HG02870 (cell line): ENCODE data around the gene ECT2.
"Not testable (repeated sequence)": the region's sequence is repeated elsewhere in the genome, so short reads cannot be mapped to it uniquely, and the experiment has no call there.

Experiments
- ATAC-seq: cut with Tn5 transposase; IDR thresholded peaks from one replicate; pipeline ENCODE4 v1.9.1; 2021; ENCODE audit warnings: mild to moderate bottlenecking, moderate library complexity; ENCODE audit not compliant: unreplicated experiment

ECT2 gene, protein sequence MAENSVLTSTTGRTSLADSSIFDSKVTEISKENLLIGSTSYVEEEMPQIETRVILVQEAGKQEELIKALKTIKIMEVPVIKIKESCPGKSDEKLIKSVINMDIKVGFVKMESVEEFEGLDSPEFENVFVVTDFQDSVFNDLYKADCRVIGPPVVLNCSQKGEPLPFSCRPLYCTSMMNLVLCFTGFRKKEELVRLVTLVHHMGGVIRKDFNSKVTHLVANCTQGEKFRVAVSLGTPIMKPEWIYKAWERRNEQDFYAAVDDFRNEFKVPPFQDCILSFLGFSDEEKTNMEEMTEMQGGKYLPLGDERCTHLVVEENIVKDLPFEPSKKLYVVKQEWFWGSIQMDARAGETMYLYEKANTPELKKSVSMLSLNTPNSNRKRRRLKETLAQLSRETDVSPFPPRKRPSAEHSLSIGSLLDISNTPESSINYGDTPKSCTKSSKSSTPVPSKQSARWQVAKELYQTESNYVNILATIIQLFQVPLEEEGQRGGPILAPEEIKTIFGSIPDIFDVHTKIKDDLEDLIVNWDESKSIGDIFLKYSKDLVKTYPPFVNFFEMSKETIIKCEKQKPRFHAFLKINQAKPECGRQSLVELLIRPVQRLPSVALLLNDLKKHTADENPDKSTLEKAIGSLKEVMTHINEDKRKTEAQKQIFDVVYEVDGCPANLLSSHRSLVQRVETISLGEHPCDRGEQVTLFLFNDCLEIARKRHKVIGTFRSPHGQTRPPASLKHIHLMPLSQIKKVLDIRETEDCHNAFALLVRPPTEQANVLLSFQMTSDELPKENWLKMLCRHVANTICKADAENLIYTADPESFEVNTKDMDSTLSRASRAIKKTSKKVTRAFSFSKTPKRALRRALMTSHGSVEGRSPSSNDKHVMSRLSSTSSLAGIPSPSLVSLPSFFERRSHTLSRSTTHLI

DNA sequence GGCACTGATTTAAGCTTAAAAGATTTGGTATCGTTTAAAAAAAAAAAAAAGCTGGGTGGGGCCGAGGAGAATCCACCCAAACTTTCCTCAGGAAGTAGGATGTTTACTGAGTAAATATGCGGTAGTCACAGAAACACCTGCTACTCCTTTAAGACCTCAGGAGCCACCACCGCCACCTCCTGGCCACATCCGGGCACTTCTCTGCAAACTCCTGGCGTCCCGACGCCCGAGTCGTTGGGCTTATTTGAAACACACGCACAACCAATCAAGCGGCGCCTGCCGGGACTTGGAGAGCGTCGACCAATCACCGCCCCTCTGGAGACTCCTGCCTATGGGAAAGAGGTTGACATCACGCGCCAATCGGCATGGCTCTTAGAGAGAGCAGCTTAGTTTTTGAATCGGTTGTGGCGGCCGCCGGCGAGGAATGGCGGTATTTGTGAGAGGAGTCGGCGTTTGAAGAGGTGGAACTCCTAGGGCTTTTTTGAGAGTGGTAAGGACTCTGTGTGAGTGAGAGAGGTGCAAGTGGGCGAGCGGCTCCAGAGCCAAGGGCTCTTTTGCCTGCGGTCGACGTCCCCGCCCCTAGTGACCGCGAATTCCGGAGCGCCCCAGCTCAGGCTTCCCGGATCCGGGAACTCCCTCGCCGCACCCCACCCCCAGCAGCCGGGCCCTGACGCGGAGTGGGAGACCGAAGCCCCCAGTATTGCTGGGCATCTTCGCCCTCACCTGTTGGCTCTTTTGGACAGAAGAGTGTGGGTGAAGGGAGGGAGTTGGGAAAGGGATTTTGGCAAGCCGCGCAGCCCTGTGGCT, at the start of gene ECT2:
TSS of gene ECT2 (plus strand) at position 359 of the 807 bp plus-strand sequence. CDS start 3,805 bp downstream, outside the sequence.
- peak; percentile 97 for ATAC-seq

DNA sequence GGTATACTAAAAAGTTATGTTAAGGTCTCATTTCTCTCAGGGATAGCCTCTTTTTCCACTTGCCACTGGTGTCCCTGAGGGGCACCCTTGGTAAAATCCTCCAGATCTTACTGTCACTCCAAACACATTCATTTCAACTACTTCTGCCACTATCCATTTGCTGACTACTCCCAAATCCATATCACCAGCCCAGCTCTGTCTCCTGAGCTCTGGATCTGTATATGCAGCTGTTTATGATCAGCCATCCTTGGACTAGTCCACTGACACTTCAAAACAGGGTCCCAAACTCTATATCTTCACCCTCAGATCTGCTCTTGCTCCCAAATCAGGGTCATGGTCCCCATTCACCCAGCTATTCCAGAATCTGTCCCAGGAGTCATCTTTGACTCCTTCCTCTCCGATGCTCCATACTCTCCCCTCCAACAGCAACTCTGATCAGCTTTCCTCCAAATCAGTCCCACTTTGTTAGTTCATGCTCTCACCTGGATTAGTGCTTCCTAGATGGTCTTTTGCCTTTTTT, 49.5 kb upstream of the ECT2 start:
- ATAC-seq, result no peak

DNA sequence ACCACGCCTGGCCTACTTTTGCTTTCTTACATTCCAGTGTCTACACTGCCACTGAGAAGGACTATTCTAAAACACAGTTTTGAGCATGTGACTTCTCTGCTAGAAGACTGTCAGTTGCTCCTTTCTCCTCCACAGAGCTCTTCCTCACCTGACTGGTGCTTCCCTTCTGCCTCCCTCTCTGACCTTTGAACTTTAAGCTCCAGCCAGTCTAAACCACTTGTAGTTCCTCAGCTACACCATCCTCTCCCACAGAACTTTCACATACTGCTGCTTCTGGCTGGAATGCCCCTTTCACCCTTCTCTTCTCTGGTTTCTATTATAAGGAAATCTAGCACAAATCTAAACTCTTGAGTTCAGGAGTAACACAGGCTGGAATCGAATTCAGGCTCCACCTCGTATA, 48.8 kb upstream of the ECT2 start:
- ATAC-seq, result no peak

DNA sequence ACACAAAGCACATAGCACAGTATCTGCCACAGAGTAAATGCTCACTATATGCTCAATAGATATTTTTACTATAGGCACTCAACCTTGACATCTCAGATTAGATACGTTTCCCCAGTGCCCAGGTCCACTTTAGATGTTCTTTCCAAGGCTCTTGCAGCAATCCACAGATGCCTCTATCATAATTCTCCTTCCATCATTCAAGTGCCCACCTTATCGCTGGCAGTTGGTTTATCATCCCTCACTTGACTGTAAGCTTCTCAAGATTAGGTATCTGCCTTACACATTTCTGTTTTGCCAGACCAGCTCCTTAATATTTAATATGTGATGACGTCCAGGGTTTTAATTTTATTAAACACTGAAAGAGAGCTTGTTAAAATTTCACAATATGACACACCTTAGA, 48.3 kb upstream of the ECT2 start:
- ATAC-seq, result no peak

DNA sequence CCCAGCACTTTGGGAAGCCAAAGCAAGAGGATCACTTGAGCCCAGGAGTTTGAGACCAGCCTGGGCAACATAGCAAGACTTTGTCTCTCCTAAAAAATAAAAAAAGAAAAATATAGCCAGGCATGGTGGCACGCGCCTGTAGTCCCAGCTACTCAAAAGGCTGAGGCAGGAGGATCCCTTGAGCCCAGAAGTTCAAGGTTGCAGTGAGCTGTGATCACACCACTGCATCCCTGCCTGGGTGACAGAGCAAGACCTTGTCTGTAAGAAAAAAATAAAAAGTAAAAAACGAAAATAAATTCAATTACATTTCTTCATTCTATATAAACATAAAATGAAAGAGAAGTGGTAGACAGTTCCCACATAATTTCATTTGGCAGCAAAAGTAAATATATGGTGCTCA, 47.8 kb upstream of the ECT2 start:
- ATAC-seq, result not testable (repeated sequence)

DNA sequence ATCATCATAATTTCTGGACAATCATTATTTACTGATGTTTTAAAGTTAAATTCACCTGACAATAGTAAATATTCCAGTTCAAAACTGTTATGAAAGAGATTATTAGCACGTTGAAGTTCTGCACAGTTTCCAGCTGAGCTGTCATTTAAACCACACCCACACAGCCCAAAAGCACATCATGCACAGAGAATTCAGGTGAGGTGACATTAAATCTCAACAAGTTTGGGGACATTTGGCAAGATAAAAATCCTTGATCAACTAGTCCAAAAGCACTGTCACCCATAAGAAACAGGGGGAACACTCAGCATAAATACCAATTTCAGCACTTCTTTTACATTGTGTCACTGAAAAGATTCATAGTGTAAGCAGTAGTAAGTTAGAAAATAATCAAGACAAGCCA, 46.5 kb upstream of the ECT2 start:
- no peak for ATAC-seq

DNA sequence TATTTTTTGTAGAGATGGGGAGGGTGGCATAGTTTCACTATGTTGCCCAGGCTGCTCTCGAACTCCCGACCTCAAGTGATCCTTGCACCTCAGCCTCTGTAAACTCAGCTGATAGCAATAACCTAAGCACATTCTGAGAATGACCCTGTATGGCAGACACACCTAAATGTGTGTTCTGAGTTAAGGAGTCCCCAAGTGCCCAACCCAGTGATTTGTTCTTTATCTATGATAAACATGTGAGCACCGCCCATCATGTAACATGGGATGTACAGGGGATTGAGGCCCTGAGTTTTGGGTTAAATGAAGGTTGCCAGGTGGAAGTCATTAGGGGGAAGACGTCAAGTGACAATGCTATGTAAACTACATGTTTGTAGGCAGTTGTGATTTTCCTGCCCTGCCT, 45.4 kb upstream of the ECT2 start:
- no peak for ATAC-seq

DNA sequence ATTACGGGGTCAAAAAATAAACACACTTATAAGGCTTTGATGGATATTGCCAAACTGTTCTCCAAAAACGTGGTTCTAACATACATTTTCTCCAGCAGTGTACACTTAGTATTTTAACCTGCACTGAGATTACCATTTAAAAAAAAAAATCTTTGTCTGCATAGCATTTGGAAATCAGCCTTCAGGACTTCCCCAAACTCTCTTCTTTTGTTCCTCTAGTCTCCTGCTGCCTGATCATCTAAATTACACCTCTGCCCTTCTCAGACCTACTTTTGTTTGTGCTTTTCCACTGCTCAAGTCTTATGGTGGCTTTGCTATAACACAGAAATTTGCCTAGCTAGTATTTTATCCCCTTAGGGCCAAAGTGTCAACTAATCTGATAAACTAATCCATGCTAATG, 43.5 kb upstream of the ECT2 start:
- no peak for ATAC-seq

DNA sequence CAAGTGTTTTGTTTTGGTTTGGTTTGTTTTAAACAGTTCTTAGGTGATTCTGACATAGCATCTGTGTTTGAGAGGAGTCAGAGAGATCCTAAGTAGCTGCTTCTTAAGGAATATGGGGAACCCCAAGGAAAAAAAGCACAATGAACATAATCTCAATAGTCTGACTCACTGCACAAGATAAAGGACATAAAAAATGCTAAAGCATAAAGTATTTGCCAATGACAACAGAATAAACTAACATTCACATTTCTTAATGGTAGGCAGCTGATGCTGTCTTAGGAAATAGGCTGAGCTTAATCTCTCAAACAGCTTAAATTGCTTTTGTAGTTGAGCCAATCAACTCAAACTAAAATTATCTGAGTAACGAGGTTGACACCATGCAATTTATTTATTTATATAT, 42.6 kb upstream of the ECT2 start:
- ATAC-seq, result no peak

DNA sequence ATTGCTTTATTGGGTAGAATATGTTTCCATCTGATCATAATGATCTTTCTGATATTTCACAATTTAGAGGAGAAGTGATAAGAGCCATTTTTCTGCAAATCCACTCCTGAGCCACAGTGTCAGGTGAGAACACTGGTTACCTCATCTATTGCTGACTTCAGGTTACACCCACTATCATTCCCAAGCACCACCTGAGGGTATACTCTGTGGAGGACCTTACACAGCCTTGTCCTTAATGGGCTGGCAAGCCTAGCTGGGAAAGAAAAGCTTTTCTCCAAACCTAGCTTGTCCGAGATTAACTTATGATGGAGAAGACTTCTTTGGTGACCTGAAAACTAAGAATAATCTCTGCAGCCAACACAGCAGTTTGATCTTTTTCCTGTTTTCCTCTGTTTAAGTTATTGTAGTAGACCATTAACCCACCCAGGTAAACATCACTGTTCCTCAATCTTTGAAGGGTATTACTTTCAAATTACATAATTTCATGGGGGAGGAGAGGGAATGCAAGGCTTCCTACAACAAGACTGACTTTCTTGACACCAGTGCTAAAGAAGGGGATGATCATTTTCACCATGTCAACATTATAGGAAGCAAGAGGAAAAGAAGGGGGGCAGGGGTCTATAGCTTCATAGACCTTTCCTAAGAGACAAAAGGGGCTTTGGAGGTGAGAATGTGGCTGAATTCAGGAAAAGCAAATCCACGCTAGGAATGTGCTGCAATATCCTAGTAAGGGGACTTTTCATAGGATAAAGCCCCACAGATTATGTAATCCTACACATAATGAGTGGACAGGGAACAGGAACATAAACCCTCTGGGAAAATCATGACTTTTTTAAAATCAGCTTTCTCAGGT, 41.4 kb upstream of the ECT2 start:
- no peak for ATAC-seq

DNA sequence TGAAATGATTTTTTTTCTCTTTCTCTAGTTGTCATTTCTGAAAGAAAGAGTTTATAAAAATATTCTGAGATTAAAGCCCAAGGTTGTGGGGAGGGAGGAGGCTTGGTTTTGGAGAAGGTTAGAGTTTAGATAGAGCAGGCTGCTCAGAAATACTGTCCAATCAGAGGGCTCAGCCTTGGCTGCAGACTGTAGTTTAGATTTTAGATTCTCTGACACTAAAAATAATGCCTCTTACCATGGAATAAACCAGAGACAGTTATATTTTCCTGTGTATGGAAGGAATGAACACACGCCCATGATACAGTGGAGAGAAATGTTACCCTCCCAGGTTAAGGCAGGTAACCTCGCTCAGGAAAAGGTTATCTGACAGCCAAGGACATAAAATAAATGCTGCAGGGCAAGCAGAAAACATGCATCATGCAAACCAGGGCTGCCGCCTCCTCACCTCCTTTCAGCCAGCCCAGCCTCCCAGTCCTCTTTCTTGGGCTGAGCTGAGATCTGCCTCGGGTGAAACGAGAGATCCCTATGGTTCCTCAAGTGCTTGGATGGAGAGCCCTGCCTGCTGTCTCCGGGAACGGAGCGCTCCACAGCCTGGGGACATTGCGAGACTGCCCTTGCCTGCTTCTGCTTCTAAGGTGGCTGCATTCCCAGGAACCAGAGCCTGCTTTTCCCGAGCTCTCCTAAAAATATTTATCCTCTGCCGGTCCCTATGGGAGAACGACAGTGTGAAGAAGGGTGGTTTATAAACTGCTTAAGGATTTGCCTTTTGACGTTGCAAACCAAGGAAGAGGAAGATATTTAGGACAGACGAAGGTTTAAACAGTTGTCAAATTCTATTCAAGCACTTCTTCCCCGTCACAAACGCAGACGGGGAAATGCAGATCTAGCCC, 40.5 kb upstream of the ECT2 start:
- ATAC-seq, result no peak

DNA sequence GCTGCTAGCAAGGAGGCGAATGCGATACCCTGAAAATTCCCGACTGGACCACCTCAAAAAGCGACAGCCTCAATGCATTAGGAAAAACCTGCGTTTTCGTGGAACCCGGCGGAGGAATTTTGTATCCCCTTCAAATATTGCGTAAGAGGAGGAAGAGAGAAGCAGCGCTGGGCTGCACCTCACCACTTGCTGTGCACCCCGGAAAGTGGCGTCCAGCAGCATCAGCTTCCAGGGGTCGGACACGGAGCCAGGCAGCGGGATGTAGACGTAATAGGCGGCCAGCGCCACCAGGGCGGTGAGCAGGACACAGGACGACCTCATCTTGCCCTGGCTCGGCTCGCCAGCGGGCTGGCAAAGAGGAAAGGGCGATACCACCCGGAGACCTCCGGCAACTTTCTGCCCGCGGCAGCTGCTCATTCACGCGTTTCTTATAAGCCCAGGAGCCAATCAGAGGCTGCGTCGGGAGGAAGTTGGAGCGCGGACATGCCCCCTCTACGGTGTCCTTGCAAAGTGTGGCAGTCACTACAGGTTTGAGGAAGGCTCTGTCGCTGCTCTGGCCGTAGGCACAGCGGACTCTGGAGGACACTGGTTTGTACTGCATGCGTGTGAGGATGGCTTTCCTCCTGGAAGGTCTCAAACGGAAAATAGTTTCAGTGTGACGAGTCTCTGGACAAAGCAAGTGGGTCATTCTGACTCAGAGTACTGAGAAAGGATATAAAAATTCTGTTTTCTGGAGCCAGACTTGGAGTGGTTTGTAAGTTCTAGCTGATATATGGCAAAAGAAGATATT, 39.7 kb upstream of the ECT2 start, which contains the start of gene NCEH1:
TSS of gene NCEH1 (minus strand) at position 404 of the 790 bp plus-strand sequence. CDS start at position 321, 83 bp downstream.
- ATAC-seq, result peak; percentile 100

DNA sequence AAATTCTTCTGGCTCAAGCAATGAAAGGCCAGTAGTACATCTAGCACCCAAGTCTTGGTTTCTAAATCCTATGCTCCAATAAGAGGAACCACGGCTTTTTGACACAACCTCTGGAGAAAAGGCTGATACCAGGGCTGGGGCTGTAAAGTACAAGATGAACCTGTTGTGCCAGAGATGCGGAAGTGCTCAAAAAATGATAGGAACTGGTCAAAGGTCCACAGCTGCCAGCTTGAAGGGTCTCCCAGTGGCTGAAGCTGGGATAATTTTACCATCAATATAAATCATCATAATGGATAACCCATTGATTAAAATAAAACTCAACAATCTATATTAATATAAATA, 39.1 kb upstream of the ECT2 start:
- no peak for ATAC-seq

DNA sequence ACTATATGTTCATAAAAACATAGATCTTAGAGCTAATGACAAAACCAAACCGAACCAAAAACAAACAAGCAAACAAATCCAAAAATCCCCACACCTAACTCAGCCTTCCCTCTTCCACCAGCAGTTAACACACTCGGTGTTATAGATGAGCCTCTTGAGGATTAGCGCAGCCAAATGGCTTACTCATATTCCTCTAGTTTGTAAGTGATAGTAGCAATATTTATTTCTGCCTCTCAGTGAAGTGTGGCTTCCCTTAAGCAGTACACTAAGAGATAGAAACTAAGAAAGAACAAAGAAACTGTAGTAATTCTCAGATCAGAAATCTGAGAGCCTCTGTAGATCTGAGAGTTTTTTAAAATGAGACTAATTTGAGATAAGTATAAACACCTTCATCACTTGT, 37.2 kb upstream of the ECT2 start:
- no peak for ATAC-seq

DNA sequence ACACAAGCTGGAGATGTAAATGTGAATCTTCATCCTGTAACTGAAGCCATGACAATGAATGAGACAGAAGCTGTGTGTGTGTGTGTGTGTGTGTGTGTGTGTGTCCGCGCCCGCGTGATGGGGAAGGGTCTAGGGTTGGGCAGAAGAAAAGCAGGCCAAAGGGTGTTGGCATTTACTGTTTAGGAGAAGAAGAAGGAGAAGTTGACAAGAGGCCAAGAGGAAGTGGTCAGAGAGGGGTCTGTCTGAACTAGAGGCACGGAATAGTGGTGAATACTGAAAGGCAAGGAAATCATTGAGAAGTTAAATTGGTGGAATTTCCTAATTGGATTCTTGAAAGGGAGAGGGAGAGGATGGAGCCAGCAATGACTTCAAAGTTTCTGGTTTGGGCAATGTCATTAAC, 34.0 kb upstream of the ECT2 start:
- no peak for ATAC-seq

DNA sequence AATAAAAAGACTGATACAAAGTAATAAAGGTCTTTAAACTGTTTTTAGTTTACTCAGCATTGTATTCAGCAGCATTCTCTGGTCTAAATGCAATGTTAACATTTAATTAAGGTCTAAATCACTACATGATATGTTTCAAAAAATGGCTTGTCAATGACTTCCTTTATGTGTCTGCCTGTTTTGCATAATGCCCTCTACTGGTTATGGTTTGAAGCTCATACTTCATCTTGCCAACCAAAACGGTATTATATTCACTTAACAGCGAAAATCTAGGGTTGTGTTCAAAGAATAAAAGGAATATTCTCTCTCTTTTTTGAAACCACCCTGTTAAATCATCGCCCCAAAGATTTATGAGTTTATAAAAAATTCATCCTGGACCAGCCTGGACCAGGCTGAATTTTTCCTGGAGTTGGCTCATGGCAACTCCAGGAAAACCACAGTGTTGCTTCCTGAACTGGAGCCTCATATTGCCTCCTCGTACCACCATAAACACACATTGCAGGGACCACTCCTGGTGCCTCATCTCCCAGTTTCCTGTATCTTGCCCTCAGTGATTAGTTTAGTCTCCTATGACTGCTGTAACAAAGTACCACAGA, 32.9 kb upstream of the ECT2 start:
- ATAC-seq, result no peak

DNA sequence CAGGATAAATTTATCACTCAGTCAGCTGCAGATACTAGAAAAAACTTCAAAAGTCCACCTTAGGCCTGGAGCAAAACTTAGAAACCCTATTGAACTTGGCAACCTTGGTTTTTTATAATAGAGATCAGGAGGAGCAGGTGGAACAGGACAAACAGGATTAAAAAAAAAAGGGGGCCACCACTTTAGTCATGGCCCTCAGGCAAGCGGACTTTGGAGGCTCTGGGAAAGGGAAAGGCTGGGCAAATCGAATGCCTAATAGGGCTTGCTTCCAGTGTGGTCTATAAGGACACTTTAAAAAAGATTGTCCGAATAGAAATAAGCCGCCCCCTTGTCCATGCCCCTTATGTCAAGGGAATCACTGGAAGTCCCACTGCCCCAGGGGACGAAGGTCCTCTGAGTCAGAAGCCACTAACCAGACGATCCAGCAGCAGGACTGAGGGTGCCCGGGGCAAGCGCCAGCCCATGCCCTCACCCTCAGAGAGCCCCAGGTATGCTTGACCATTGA, 27.9 kb upstream of the ECT2 start:
- not testable (repeated sequence) for ATAC-seq

DNA sequence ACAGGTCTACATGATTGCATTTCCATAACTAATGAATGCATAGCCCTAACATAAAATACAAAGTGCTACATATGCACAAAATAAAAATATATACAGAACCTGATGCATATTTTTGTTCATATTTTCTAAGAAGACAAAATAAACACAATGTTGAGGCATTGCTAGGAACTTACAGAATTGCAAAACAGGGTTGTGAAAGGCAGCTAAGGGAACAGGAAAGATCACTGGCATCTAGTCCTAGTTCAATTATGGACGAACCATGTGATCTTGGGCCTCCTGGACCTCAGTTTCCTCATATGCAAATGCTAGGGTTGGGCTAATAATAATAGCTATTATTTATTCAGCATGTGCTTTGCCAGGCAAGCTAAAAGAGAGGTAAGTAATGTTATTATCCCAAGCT, 24.1 kb upstream of the ECT2 start:
- ATAC-seq, result no peak
